PC-9 (cell line): ENCODE results near the gene CSRP1. TPM values are rescaled to one million over a fixed set of nuclear protein-coding genes. Genes with fewer than 3 reads are reported as not detected.

Source experiments
- BruUV-seq: library from RNA; stranded (reverse); fragments of 400-500 nt; replicated peaks from 2 replicates; lab custom pipeline; 2021; lab: Mats Ljungman, UMichigan
- CTCF ChIA-PET: fragments of 300-600 bp; sonication (Branson Sonifier 250); formaldehyde crosslinking; loops from one replicate; lab custom pipeline; 2022; ENCODE audit warnings: antibody characterized with exemption; lab: Charles Lee
- POLR2A ChIA-PET: fragments of 300-600 bp; sonication (Branson Sonifier 250); formaldehyde crosslinking; loops from one replicate; lab custom pipeline; 2022; ENCODE audit warnings: antibody characterized with exemption; ENCODE audit not compliant: unreplicated experiment; lab: Charles Lee
- DNase-seq, 2 experiments: peaks; one replicate each; pipeline versions ENCODE4 v3.0.0 to v3.0.0-alpha.2; 2015 to 2022; ENCODE audit warnings: mixed read lengths in 1 of 2
- H2AFZ ChIP-seq: fragments of 200-600 bp; sonication (generic); 2 replicates; pipeline ENCODE4 v1.8.1; 2017; ENCODE audit warnings: antibody characterized with exemption
- H3F3A ChIP-seq: fragments of 200-600 bp; sonication (generic); 2 replicates; pipeline ENCODE4 v1.8.1; 2017; ENCODE audit warnings: antibody characterized with exemption, mild to moderate bottlenecking, low read depth; ENCODE audit not compliant: insufficient read depth
- H3K27ac ChIP-seq: fragments of 200-600 bp; sonication (generic); 2 replicates; pipeline ENCODE4 v1.6.1; 2016; ENCODE audit warnings: mixed run types
- H3K27me3 ChIP-seq: fragments of 200-600 bp; sonication (generic); 2 replicates; pipeline ENCODE4 v1.6.1; 2016; ENCODE audit warnings: low read depth, mixed run types; ENCODE audit not compliant: insufficient read depth
- H3K36me3 ChIP-seq: fragments of 200-600 bp; sonication (generic); 2 replicates; pipeline ENCODE4 v1.6.1; 2016; ENCODE audit warnings: low read depth, mixed run types
- H3K4me1 ChIP-seq: fragments of 200-600 bp; sonication (generic); replicated peaks from 2 replicates; pipeline ENCODE4 v1.6.1; 2016; ENCODE audit warnings: mixed run types; ENCODE audit not compliant: insufficient read depth
- H3K4me2 ChIP-seq: fragments of 200-600 bp; sonication (generic); 2 replicates; pipeline ENCODE4 v1.6.1; 2017; ENCODE audit warnings: mixed run types
- H3K4me3 ChIP-seq: fragments of 200-600 bp; sonication (generic); 2 replicates; pipeline ENCODE4 v1.6.1; 2016; ENCODE audit warnings: mixed run types
- H3K79me2 ChIP-seq: fragments of 200-600 bp; sonication (generic); 2 replicates; pipeline ENCODE4 v1.6.1; 2017; ENCODE audit warnings: low read depth, mixed run types
- H3K9me2 ChIP-seq: fragments of 200-600 bp; sonication (generic); 2 replicates; pipeline ENCODE4 v1.8.1; 2017; ENCODE audit warnings: mild to moderate bottlenecking; ENCODE audit not compliant: insufficient read depth
- H3K9me3 ChIP-seq: fragments of 200-600 bp; sonication (generic); 2 replicates; pipeline ENCODE4 v1.8.1; 2016; ENCODE audit warnings: low read depth; ENCODE audit not compliant: insufficient read depth
- H4K20me1 ChIP-seq: fragments of 200-600 bp; sonication (generic); 2 replicates; pipeline ENCODE4 v1.8.1; 2017; ENCODE audit not compliant: insufficient read depth
- EZH2 ChIP-seq: fragments of 200-600 bp; sonication (generic); IDR thresholded peaks from 2 replicates; pipeline ENCODE4 v1.8.0; 2017; ENCODE audit warnings: antibody characterized with exemption, low read depth
- intact Hi-C: fragments of 100-400 bp; cut with micrococcal nuclease; formaldehyde crosslinking; loops from one replicate; pipeline ENCODE4 v1.10.0; 2022; ENCODE audit not compliant: unreplicated experiment
- total RNA-seq: library from RNA; stranded (reverse); gene quantifications from 2 replicates; pipeline ENCODE4 v1.2.3, GENCODE V29; 2021
- TF ChIP-seq, protein P1 (sequence below): fragments of 200-600 bp; sonication (generic); conservative IDR thresholded peaks from 2 replicates; pipeline ENCODE4 v1.6.1; 2017; ENCODE audit warnings: mixed run types, antibody characterized with exemption, mild to moderate bottlenecking, moderate library complexity

Gene CSRP1
- total RNA-seq, 1 experiment from 2014 or later, result 61.3 TPM

DNA sequence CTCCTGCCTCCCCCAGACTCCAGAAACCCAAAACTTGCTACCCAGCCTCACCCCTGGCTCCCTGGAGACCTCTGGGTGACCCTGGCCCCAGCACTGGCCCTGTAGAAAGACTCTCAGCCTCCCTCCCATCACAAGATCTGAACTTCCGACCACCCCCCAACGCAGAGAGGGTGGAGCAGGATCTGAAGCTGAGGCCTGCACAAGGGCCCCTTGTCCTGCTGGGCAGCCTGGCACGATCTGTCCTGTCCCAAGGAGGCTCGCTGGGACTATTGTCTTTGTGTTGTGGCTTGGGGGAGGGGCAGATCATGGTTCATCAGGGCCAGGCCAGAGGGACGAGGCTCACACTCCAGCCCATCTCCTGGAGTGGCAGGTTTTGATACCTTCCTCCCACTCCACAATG is 57.9 kb downstream of the CSRP1 start:
- CTCF ChIA-PET, result interaction anchor here (1.5 to 1.7 kb wide), 3 partner anchors 14 to 67 kb away, joined by 5 to 41 read pairs (median 10); no protein-coding TSS in a partner anchor
- peaks cover 8% of the 10 kb centered on the region; the same call in 1 of the 2 replicates for H3F3A ChIP-seq
- intact Hi-C loops, result loop anchor here (1.0 to 2.0 kb wide), 3 partner anchors 18 to 64 kb away; no protein-coding TSS in a partner anchor
- peaks cover 22% of the 10 kb centered on the region for H3K4me1 ChIP-seq
- no peaks in the 10 kb centered on the region for H3K36me3 ChIP-seq
- no peak overlapping the region for H3K4me3 ChIP-seq
- H3K9me2 ChIP-seq, result no peaks in the 10 kb centered on the region
- no TSS peak for BruUV-seq
- H2AFZ ChIP-seq, result no peak overlapping the region
- peak overlapping the region; percentile 38 for H3K27ac ChIP-seq
- no peak for DNase-seq
- H3K27me3 ChIP-seq, result no peaks in the 10 kb centered on the region
- POLR2A ChIA-PET, result no interaction called here
- H3K9me3 ChIP-seq, result no peaks in the 10 kb centered on the region; the same call in 1 of the 2 replicates
- no peaks in the 10 kb centered on the region for H3K79me2 ChIP-seq
- no peak for TF ChIP-seq EZH2
- TF ChIP-seq, protein P1, sequence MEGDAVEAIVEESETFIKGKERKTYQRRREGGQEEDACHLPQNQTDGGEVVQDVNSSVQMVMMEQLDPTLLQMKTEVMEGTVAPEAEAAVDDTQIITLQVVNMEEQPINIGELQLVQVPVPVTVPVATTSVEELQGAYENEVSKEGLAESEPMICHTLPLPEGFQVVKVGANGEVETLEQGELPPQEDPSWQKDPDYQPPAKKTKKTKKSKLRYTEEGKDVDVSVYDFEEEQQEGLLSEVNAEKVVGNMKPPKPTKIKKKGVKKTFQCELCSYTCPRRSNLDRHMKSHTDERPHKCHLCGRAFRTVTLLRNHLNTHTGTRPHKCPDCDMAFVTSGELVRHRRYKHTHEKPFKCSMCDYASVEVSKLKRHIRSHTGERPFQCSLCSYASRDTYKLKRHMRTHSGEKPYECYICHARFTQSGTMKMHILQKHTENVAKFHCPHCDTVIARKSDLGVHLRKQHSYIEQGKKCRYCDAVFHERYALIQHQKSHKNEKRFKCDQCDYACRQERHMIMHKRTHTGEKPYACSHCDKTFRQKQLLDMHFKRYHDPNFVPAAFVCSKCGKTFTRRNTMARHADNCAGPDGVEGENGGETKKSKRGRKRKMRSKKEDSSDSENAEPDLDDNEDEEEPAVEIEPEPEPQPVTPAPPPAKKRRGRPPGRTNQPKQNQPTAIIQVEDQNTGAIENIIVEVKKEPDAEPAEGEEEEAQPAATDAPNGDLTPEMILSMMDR, result no peak
- H4K20me1 ChIP-seq, result no peaks in the 10 kb centered on the region
- H3K4me2 ChIP-seq, result peak overlapping the region; percentile 38; the same call in 1 of the 2 replicates

DNA sequence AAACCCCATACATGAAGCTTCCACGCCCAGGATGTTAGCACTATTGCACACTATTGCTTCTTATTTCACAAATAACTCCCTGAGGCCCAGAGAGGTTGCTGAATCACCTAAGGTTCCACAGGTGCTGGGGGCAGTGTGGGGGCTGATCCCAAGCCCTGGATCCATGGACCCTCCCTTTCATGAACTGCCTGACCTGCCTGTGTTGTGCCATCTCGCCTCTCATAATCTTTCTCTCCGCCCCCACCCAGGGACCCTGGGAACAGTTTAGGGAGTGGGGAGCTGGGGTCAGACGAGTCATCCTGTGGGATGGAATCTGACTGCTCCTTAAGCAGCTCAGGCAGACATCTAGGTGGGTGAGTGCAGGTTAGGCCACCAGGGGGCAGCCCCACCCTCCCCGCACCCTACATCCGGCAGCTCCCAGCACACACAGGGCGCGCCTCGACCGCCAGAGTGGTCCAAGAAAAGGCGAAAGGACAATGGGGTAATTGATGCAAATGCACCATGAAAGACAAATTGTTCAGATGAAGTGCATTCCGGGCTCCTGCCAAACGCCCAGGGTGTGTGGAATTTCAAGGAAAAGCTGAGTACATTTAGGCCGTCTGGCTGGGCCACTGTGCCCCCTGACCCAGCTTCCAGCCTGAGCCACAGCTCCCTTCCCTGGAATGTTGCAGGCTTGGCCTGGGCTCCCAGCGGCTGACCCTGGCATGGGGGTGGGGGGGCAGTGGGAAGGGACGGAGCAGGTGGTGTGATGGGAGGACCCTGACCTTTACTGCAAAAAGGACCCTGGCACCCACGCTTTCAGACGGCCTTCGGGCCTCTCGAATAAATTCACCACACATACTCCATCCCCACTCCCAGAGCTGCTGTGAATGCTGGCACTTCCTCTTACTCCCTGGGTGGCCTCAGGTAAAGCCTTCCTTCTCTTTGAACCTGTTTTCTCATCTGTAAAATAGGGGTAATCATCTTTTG is 58.7 kb downstream of the CSRP1 start:
- ChIA-PET POLR2A (interaction anchor here (0.6 kb wide), 2 partner anchors 19 to 101 kb away, joined by 6 to 10 read pairs; no protein-coding TSS in a partner anchor), CTCF (interaction anchor here (0.6 to 1.7 kb wide), 18 partner anchors 11 to 1651 kb away, joined by 3 to 41 read pairs (median 5); no protein-coding TSS in a partner anchor)
- DNase-seq, result peak; percentile 65 to 72
- Histone ChIP-seq H4K20me1 (no peaks in the 10 kb centered on the region), H3K36me3 (no peaks in the 10 kb centered on the region), H3K4me1 (peaks cover 22% of the 10 kb centered on the region), H3K27me3 (no peaks in the 10 kb centered on the region), H3K9me3 (no peaks in the 10 kb centered on the region; the same call in 1 of the 2 replicates), H3K27ac (peak overlapping the region; percentile 38), H3K79me2 (no peaks in the 10 kb centered on the region), H3K4me3 (no peak overlapping the region), H3F3A (peaks cover 8% of the 10 kb centered on the region; the same call in 1 of the 2 replicates), H2AFZ (no peak overlapping the region), H3K4me2 (peak overlapping the region; percentile 38), H3K9me2 (no peaks in the 10 kb centered on the region)
- TF ChIP-seq, protein P1, result peak; percentile 92
- TF ChIP-seq EZH2, result no peak
- intact Hi-C loops, result loop anchor here (1.0 to 2.0 kb wide), 3 partner anchors 19 to 65 kb away; no protein-coding TSS in a partner anchor
- no TSS peak for BruUV-seq

DNA sequence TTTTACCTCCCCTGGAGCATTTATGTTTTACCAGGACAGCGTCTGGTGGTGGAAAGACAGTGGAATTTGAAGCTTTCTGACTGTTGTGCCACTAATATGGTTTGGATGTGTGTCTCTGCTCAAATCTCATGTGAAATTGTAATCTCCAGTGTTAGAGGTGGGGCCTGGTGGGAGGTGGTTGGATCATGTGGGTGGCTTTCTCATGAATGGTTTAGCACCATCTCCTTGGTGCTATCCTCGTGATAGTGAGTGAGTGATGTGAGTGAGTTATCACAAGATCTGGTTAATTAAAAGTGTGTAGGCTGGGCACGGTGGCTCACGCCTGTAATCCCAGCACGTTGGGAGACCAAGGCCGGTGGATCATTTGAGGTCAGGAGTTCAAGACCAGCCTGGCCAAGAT is 61.6 kb downstream of the CSRP1 start:
- H3K79me2 ChIP-seq, result no peaks in the 10 kb centered on the region
- BruUV-seq, result no TSS peak
- no peaks in the 10 kb centered on the region; the same call in 1 of the 2 replicates for H3K9me3 ChIP-seq
- no peak overlapping the region for H3K27ac ChIP-seq
- peaks cover 8% of the 10 kb centered on the region; the same call in 1 of the 2 replicates for H3F3A ChIP-seq
- no peak for DNase-seq
- CTCF ChIA-PET, result no interaction called here
- intact Hi-C loops, result no loop called here
- H4K20me1 ChIP-seq, result no peaks in the 10 kb centered on the region
- POLR2A ChIA-PET, result no interaction called here
- peaks cover 22% of the 10 kb centered on the region for H3K4me1 ChIP-seq
- H3K36me3 ChIP-seq, result no peaks in the 10 kb centered on the region
- no peak overlapping the region for H3K4me3 ChIP-seq
- H3K9me2 ChIP-seq, result no peaks in the 10 kb centered on the region
- H3K27me3 ChIP-seq, result no peaks in the 10 kb centered on the region
- H2AFZ ChIP-seq, result no peak overlapping the region
- TF ChIP-seq EZH2, result no peak
- TF ChIP-seq, protein P1, result no peak
- no peak overlapping the region for H3K4me2 ChIP-seq
